NCI-H2171 treated with DMSO at 0.1 percent for 48 hours (cell line): ENCODE measurements around the gene FAM13A.

Experiments
- DNase-seq: peaks from one replicate; lab custom pipeline; 2025; lab: John Stamatoyannopoulos, UW

The FAM13A gene

DNA sequence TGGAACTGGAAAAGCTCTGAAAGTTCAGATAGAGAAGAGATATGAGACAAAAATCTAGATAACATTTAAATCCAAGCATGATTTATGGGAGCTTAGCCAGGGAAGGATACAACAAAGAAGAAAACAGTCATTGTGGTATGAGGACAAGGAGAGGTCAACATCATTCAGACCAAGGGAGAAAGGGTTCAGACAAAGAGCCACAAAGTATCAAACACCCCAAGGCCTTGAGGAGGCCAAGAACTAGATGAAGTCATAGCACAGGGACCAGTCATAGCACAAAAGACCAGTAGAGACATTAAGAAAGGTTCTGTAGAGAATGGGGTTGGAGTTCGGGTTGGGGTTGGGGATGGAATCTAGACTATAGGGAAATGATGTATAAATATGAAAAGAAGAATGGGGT lies 282.0 kb downstream of the FAM13A start:
- no peak for DNase-seq

DNA sequence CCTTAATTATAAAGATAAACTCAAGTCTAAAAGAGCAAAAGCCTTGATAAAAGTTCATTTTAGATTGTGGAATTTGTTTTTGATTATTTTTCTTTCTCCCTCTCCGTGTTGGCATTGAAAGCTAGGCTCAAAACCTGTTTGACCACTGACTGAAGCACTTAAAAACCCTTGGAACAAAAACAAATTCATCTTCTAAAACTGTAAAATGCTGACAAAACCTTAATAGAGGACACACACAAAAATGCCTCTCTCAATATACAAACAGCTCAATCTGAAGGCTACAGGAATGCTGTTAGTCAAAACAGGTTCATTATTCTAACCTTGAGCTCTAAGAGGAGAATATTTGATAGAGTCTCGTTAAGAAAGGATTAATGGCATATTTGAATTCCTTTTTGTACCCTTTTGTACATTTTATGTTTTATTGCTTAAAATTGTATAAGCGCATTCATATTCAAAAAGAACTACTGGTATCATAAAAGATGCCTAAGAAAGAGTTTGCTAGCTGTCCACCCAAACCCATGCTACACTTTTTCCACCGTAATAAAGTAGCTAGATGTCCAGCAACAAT lies 285.0 kb downstream of the FAM13A start:
- no peak for DNase-seq

DNA sequence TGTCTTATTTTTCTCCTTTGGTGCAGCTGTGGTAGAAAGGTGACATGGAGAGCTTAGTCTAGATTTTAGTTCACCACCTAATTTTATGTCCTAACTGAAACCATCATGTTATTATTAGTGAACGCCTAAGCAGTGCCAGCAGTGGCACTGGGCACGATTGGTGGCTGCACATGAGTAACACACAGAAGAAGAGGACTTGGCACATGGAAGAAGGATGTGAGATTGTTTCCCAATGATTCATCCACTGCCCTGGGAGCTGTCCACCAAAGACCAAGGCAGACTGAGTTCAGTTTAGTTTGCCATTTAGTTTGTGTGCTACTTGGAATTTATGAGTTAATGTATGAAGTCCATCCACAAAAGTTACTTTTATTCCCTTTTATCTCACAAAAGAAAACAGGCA lies 291.3 kb downstream of the FAM13A start:
- DNase-seq = no peak

DNA sequence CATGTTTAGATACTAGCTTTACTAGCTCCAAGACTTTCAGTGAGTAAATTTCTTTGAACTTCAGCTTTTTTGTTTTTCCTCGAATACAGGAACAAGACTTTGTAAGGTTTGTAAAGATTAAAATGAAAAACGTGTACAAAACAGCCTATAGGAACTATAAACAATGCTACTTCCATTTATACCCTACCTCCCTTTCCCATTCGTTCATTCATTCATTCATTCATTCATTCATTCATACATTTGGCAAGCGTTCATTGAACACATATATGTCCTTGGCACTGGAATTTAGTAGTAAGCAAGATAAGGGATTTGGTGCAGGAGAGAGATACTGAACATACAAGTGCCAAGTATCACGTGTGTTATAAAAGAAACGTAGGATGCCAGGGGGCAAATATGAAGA lies 293.9 kb downstream of the FAM13A start:
- DNase-seq = no peak

DNA sequence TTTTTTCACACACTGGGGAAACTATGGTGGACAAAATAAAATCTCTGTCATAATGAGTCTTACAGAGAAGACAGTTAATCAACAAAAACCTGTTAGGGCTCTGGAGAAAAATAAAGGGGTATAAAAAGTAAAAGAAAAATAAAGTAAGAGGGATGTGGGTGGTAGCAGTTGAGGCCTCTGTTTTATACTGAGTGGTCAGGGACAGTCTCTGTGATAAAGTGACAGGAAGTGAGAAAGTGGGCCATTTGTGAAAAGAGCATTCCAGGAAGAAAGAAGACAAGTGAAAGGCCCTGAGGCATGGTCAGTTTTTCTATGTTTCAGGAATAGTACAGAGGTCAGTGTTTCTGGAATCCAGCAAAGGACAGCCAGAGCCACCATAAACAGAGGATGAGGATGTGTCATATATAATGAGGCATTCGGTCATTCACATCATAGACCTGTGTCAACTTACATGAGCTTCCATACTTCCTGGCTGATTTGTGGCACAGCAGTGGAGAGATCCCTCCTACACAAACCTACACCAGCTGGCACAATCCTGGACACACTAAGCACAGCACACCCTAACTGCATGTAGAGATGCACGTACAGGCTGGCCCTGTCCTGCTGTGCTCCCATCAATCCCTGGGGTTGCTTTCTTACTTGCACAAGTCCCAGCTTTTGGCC lies 295.0 kb downstream of the FAM13A start:
- DNase-seq = no peak

DNA sequence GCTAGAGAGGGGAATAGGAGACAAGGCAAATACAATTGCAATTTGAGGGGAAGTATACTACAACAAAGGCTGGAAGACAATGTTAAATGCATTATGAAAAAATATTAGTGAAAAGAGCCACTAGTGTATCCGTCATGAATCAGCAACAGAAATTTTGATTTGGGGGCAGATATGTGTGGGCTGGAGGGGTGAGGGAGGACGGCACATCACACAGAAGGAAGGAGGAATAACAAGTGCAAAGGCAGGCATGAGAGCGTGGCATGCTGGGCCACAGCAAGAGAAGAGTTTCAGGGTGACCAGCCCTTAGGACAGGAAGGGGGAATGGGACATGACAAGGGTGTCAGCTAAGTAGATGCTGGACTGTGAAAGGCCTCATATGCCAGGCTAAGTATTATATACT lies 295.6 kb downstream of the FAM13A start:
- no peak for DNase-seq

DNA sequence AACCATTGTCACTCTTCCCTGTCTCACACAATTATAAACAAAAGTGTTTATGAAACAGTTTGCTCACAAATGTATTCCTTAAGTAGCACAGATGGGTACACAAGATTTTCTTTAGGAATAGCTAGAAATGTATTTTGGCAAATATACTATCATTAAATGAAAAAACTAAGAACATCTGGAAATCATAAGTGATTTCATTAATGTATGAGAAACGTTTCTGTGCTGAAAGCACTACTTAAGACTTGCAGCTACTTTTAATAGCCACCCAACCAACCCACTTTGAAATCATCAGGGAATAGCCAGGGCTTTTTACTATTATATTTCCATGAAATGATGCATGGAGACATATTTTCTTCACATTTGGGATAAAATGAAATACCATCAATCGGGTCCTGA lies 297.1 kb downstream of the FAM13A start:
- no peak for DNase-seq

DNA sequence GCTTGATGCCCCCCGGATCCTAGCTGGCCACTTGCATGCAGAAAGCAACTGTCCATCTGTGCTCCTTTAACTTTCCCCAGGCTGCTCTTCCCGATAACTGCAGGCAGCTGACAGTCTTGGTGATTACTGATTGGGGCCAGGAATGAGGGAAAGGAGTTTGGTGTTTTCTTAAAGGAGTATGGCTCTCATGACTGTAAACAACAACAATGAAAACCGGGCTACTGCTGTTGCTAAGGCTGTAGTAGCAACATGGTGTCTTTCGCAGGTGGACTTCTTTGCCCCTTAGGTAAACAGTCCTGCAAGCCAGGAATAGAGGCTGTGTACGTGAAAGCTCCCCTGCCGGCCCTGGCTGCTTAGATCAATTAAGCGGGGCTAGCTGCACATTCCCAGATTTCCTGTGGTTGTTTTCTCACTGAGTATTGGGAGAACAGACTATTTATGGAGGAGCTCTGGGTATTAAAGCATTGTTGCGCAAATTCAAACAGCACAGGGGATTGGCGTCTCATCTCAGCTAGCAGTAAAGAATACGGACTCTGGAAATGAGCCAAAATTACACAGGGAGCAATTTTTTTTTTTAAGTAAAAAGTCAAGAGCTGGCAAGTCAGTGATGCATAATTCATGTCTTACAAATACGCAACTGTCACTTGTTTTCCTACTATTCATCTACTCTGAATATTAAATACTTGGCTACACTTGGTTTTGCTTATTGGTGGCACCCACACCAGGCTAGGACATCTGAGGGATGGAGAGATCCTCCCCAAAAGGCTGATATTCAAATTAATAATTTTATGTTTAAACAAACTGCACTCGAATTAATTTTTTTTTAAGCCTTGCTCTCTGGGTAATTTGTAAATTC lies 297.7 kb downstream of the FAM13A start:
- peak; percentile 50 for DNase-seq

DNA sequence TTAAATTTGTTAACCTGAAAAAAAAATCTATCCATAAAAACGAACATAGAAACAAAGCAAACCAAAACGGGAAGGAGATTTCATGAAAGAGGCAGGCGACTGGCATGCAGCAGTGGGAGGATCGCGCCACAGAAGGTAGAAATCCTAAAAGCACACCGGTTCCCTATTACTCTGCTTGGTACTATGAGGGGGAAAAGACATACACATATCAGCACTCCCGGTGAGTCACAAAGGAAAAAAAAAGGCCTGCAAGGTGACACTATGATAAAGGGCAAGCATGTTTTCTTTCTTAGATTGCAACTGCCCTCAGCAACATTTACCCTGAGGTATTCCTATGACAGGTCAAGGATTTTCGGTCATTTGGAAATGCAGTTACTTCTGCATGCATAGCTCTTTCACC lies 298.7 kb downstream of the FAM13A start:
- no peak for DNase-seq

DNA sequence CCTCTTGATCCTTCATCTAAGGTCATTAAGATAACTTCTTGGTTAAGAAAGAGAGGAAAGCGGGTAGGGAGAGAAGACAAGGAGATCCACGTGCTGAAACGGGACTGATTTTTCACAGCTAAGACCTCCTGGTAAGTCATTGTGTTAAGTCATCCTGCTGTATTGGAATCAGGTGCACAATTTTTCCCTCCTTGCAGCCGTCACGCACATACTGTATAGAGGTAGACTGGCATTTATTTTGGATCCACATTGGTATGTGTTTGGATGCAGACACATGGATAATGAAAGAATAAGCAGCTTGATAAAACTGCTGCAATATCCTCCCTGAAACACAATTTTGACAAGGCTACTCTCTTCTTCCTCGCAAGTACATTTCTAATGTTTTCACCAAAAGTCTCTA lies 299.2 kb downstream of the FAM13A start:
- no peak for DNase-seq

DNA sequence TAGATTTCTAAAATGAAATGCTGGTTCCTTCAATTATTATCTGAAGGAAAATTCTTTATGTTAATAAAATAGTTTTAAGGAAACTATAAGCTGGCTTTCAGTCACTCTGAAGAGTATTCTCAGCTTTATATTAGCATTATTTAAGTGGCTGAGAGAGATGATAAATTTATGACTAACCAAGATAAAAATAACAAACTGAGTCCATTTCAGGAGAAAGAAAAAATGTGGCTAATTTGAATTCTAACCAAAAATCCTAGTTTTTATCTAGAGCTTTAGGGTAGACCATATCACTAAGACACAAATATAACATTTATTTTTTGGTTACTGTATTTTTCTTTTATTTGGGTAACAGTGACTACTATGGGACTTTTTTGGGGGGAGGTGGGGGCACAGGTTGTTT lies 299.9 kb downstream of the FAM13A start:
- no peak for DNase-seq

DNA sequence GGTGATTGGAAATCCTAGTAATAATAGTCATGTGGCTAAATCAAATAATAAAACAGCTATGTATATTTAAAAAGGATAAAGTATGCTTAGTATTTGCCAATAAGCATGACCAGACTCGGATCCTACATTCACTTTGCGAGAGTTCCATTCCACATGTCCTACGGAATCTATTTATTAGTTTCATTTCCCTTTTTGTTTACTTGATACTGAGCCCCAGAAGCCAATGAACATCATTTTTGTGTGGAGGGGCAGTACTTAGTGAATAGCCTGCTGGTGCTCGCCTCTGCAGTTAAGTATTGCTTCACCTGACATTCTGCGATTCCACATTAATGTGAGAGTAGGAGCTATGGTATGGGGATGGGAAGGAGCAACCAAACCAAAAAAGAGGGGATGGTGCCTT lies 300.8 kb downstream of the FAM13A start:
- no peak for DNase-seq

DNA sequence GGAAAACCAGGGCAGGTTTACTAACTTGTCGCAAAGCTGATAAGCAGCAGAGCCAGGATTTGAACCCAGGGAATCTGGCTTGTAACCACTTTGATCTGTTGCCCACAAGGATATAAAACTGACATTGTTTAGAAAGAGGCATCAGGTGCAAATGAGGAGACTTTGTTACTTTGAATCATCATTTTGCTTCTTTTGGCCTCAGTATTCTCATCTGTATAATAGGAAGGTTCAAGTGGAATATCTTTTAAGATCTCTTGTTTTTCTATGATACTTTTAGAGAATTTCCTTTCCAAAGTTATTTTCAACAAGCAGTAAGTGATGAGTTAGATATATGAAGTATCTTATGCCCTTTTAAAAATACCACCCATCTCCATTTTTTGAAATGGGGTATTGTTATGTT lies 301.5 kb downstream of the FAM13A start:
- no peak for DNase-seq

DNA sequence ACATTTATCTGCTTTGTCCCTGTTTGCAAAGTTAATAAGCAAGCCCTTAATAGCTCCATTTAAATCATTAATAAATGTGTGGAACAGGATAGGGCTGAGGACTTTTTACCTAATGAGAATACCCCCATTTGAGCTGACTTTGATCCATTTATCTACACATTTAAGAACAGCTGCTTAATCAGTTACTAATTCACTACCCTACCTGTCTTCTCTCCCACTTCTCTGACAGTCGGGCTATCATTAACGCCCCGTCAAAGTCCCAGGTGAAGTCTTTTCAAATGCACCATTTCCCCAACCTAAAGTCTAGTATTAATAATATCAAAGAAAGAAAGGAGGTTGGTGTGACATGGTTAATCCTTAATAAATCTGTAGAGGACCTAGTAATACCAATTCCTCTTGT lies 302.2 kb downstream of the FAM13A start:
- no peak for DNase-seq

DNA sequence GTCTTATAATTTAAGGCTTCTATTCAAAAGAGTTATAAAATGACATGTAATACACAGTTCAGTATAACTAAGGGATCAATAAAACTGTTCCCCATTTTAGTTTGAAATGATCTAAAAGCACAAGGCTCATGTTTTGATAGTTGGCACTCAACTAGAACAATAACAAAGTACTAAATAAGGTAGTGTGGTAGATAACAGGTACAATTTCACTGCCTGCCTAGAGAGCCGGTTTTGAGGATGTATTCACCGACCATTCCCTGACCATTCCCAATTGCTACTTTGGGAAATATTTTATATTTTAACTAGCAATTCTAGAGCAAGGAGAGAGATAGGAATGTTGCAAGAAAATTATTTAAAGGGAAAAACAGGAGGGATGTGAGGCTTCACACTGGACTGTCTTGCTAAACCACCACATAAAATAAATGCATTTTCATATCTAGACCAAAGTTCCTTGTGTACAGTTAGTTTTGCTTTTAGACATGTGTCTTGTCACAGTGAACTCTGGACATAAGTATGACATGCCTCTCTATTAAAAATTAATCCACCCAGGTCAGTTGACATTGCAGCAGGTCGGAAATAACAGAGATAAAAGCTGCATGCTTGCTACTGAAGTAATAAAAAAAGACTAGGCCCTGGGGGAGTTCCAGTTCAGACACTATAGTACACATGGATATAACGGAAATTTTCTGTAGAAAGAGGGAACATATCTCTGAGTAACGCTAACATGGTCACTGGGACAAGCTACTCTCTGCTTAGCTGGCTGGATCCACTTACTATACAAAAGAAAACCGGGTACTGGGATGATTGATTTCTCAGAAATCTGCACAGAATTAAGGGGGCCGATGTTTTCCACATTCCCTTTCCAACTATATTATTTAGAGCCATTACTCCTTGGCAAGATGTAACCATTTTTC lies 303.1 kb downstream of the FAM13A start:
- DNase-seq = no peak

DNA sequence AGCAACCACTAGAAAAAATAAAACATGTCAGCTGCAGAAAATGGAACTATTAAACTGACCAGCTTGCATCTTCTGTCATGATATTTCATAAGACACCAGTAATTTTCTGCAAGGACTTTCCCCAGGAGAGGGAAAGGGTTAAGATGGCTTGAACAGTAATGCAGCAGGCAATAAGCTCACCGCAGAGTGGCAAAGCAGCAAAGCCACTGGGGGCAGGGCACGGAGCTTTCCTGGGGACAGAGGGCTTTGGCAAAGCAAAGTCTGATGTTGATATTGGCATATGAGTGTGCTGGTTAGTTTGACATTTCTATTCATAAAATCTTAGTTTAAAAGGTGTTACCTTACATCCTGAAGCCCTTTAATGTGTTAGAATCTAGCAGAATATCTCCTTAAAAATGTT lies 304.2 kb downstream of the FAM13A start:
- no peak for DNase-seq

DNA sequence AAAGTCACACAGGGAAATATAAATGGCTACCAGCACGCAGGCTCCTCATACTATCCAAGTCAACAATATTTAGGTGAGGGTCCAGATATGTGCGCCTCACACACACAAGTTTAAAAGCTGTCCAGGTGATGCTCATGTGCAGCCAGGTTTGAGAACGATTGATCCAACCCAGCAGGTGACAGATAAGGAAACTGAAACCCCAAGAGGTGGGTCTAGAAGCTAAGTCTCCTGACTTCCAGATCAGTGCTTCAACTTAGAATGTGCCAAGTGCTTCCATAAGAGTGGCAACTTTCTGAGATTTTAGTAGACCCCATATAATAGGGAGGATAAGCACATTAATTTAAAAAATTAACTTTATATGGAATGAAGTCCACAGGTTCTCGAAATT lies 304.9 kb downstream of the FAM13A start:
- DNase-seq = no peak

DNA sequence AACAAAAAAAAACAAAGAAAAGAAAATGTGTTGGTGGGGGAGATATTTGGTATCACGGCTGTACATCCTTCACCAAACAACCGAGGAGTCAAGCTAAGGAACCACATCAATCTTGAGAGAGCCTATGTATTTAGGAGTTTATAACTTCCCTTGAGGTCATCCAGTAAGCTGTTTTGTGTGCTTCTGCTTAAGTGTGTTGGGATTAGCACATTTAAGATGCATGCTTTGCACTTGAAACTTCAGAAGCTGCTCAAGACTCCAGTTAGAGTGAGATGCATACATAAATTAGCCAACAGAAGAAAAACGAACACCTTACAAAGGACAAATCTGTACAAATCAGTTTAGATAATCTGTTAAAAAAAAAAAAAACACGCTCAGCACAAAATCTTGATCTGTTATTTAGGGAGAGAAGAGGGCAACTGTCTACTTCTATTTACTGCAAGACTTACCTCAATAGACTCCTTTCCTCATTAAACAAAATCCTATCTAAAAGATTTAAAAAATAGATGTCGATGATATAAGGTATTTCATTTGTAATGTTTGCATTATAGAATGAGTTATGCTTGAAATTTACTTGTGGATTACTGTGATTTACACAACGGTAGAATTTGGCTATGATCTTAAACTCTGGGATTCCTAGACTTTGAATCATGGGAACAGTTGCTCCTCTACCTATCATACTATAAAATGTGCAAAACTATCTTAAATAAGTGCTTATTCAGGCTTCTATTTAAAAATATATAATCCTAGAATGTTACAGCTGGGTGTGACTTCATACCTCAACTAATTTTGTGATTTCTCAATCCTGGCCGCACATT lies 305.5 kb downstream of the FAM13A start:
- DNase-seq = no peak

DNA sequence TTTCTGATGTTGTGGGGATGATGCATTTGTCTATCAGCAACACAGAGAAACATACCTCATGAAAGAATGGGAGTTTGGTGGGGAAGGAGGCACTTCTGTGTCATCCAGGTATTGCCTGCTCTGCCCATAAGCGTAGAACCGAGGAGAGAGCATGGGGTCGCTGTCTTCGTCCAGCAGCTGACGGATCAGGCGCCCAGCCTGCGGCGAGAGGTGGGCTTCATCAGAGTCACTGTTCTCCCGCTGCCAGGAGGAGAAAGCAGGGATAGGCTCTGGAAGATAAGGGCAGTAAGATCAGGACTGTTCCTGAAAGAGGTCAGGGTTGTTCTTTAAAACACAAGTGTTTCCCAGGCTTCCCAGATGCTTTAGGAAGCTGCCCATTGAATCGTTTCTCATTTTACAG lies 306.6 kb downstream of the FAM13A start:
- DNase-seq = no peak

DNA sequence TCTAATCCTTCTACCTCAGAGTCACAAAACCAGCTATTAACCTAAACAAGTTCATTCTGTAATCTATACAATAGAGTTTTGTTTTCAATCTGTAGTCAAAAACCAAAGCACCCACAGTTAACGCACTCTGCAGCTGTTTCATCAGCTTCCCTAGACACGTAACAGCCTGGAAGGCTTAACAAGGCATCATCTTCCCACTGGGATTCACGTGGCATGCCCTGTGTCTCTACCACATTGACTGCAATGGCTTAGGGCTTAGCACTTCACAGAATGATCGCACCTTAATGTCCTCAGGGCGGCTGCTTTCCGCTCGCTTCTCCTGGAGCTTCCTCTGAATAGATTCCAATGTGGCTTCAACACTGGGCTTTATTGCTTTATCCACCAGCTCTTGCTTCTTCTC lies 309.6 kb downstream of the FAM13A start:
- no peak for DNase-seq

DNA sequence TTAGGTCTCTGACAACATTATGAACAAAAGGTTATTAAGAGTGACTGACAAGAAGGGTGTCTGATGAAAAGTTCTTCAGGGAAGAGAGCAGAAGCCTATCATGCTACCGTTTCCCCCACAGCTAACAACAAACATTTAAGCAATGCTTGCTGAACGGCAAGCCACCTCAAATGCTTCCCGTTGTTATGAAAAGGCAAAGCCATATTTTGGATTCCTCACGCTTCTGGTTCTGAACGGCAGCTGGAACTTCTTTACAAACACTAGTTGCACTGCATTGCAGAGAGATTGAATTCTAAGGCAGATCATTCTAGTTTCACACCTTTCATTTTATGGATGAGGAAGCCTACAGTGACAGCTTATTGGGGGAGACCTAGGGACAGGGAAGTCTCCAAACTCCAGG lies 310.8 kb downstream of the FAM13A start:
- DNase-seq = no peak
